ENCODE measurements around the gene ZDHHC7.
"Not testable (repeated sequence)": the region's sequence is repeated elsewhere in the genome, so short reads cannot be mapped to it uniquely, and the experiment has no call there.

ZDHHC7 gene

GRCh38 chr16:84940670-84941551 lies 70.4 kb downstream of the ZDHHC7 start:
- Histone ChIP-seq H3K36me3 (replicated peaks) (no peaks in the 10 kb centered on the region), H3K4me3 (ENCODE audit: low read depth, low read length) (no peak overlapping the region), H3K27ac (no peak overlapping the region), H3K27me3 (replicated peaks) (no peaks in the 10 kb centered on the region)
- DNase-seq, result no peak
- TF ChIP-seq CTCF (IDR thresholded peaks at IDR 0.05; ENCODE audit: low read depth, low read length, missing control alignments), result no peak
- in situ Hi-C loops (cut with HindIII; ENCODE audit: low pct_ligation_motif_present, low sequenced_read_pairs), result no loop called here

GRCh38 chr16:84938616-84939015 lies 72.7 kb downstream of the ZDHHC7 start:
- H3K27ac ChIP-seq; DNase-seq; in situ Hi-C loops (cut with HindIII; ENCODE audit: low pct_ligation_motif_present, low sequenced_read_pairs): not testable (repeated sequence)

GRCh38 chr16:84937196-84938005 lies 73.9 kb downstream of the ZDHHC7 start:
- in situ Hi-C loops (cut with HindIII; ENCODE audit: low pct_ligation_motif_present, low sequenced_read_pairs), result no loop called here

More at GRCh38 chr16:84938616-84939015, 72.7 kb downstream of the ZDHHC7 start:
- not testable (repeated sequence) for H3K36me3 ChIP-seq (replicated peaks); H3K4me3 ChIP-seq (ENCODE audit: low read depth, low read length); H3K27me3 ChIP-seq (replicated peaks)

GRCh38 chr16:84933774-84934631 lies 77.3 kb downstream of the ZDHHC7 start:
- DNase-seq, result no peak
- Histone ChIP-seq H3K27ac (no peak overlapping the region), H3K4me3 (ENCODE audit: low read depth, low read length) (no peak overlapping the region), H3K27me3 (replicated peaks) (no peaks in the 10 kb centered on the region), H3K36me3 (replicated peaks) (no peaks in the 10 kb centered on the region)
- TF ChIP-seq CTCF (IDR thresholded peaks at IDR 0.05; ENCODE audit: low read depth, low read length, missing control alignments), result no peak
- in situ Hi-C loops (cut with HindIII; ENCODE audit: low pct_ligation_motif_present, low sequenced_read_pairs), result no loop called here

More at GRCh38 chr16:84937196-84938005, 73.9 kb downstream of the ZDHHC7 start:
- no peaks in the 10 kb centered on the region for H3K27me3 ChIP-seq (replicated peaks)
- no peak overlapping the region for H3K4me3 ChIP-seq (ENCODE audit: low read depth, low read length)
- DNase-seq, result no peak
- no peaks in the 10 kb centered on the region for H3K36me3 ChIP-seq (replicated peaks)
- TF ChIP-seq CTCF (IDR thresholded peaks at IDR 0.05; ENCODE audit: low read depth, low read length, missing control alignments), result no peak
- H3K27ac ChIP-seq, result no peak overlapping the region

- TF ChIP-seq CTCF (IDR thresholded peaks at IDR 0.05; ENCODE audit: low read depth, low read length, missing control alignments), result no peak
- H3K36me3 ChIP-seq (replicated peaks), result no peaks in the 10 kb centered on the region
- DNase-seq, result no peak
- H3K27ac ChIP-seq, result no peak overlapping the region
- H3K27me3 ChIP-seq (replicated peaks), result no peaks in the 10 kb centered on the region
- in situ Hi-C loops (cut with HindIII; ENCODE audit: low pct_ligation_motif_present, low sequenced_read_pairs), result no loop called here
- no peak overlapping the region for H3K4me3 ChIP-seq (ENCODE audit: low read depth, low read length)
Measured at GRCh38 chr16:84932681-84933080, 78.7 kb downstream of the ZDHHC7 start.

Measured in brain microvascular endothelial cell (primary cell).